Neural cell (in vitro differentiated cells): Measurements from ENCODE around the gene OPN1SW. TPM values are rescaled to one million over a fixed set of nuclear protein-coding genes. Genes with fewer than 3 reads are reported as not detected.

Experiments
- H2AFZ ChIP-seq: fragments of 200-600, 300-800 bp; sonication (generic), shearing (Covaris generic); 2 replicates; pipeline ENCODE4 v1.6.0; 2014; ENCODE audit warnings: low read depth, mild to moderate bottlenecking, antibody characterized with exemption, low read length, moderate library complexity
- H3F3A ChIP-seq: fragments of 200-600 bp; shearing (Covaris generic); 2 replicates; pipeline ENCODE4 v1.6.1; 2016; ENCODE audit warnings: mild to moderate bottlenecking, moderate library complexity, mixed read lengths, antibody characterized with exemption, low read length; ENCODE audit not compliant: insufficient read depth, poor library complexity, severe bottlenecking
- H3K27ac ChIP-seq: fragments of 200-600, 300-800 bp; sonication (generic), shearing (Covaris generic); 2 replicates; pipeline ENCODE4 v1.5.1; 2014; ENCODE audit warnings: mild to moderate bottlenecking, low read length, moderate library complexity
- H3K27me3 ChIP-seq: fragments of 300-800, 200-600 bp; sonication (generic), shearing (Covaris generic); 2 replicates; pipeline ENCODE4 v1.6.0; 2014; ENCODE audit warnings: mild to moderate bottlenecking, low read depth, low read length, moderate library complexity; ENCODE audit not compliant: insufficient read depth
- H3K36me3 ChIP-seq: fragments of 300-800, 200-600 bp; sonication (generic), shearing (Covaris generic); 2 replicates; pipeline ENCODE4 v1.5.1; 2014; ENCODE audit warnings: mild to moderate bottlenecking, antibody characterized with exemption, low read length, moderate library complexity; ENCODE audit not compliant: insufficient read depth
- H3K4me2 ChIP-seq: fragments of 300-800, 200-600 bp; sonication (generic), shearing (Covaris generic); 2 replicates; pipeline ENCODE4 v1.6.0; 2014; ENCODE audit warnings: mild to moderate bottlenecking, low read length
- H3K4me3 ChIP-seq: fragments of 300-800, 200-600 bp; sonication (generic), shearing (Covaris generic); 2 replicates; pipeline ENCODE4 v1.5.1; 2014; ENCODE audit warnings: mild to moderate bottlenecking, low read length, moderate library complexity
- H3K79me2 ChIP-seq: fragments of 200-600 bp; shearing (Covaris generic); replicated peaks from 2 replicates; pipeline ENCODE4 v1.6.0; 2014; ENCODE audit warnings: mild to moderate bottlenecking, low read length, moderate library complexity; ENCODE audit not compliant: insufficient read depth
- H3K9ac ChIP-seq: fragments of 300-800, 200-600 bp; sonication (generic), shearing (Covaris generic); 2 replicates; pipeline ENCODE4 v1.6.1; 2016; ENCODE audit warnings: mild to moderate bottlenecking, low read length, mixed read lengths
- H3K9me2 ChIP-seq: fragments of 200-600 bp; shearing (Covaris generic); 2 replicates; pipeline ENCODE4 v1.6.1; 2016; ENCODE audit warnings: mild to moderate bottlenecking, low read length, mixed read lengths; ENCODE audit not compliant: insufficient read depth
- H3K9me3 ChIP-seq: fragments of 200-600, 300-800 bp; sonication (generic), shearing (Covaris generic); 2 replicates; pipeline ENCODE4 v1.6.1; 2016; ENCODE audit warnings: mild to moderate bottlenecking, mixed run types, low read length, moderate library complexity, mixed read lengths
- H4K20me1 ChIP-seq: fragments of 200-600 bp; shearing (Covaris generic); 2 replicates; pipeline ENCODE4 v1.6.1; 2016; ENCODE audit warnings: mild to moderate bottlenecking, mixed run types; ENCODE audit not compliant: insufficient read depth
- CTCF ChIP-seq: fragments of 450-650 bp; IDR thresholded peaks from 2 replicates; pipeline ENCODE4 v1.5.1; 2014; ENCODE audit warnings: antibody characterized with exemption, mild to moderate bottlenecking, moderate library complexity; ENCODE audit not compliant: poor library complexity, severe bottlenecking
- EP300 ChIP-seq: fragments of 450-650 bp; conservative IDR thresholded peaks from 2 replicates; pipeline ENCODE4 v1.6.1; 2014; ENCODE audit warnings: antibody characterized with exemption, mild to moderate bottlenecking, moderate library complexity; ENCODE audit not compliant: poor library complexity, severe bottlenecking
- EZH2 ChIP-seq: fragments of 200-600, 300-800 bp; shearing (Covaris generic), sonication (generic); IDR thresholded peaks from 2 replicates; pipeline ENCODE4 v1.6.1; 2014; ENCODE audit warnings: antibody characterized with exemption, low read length, borderline replicate concordance, mild to moderate bottlenecking; ENCODE audit not compliant: insufficient read depth, poor library complexity, severe bottlenecking
- MXI1 ChIP-seq: fragments of 450-650 bp; conservative IDR thresholded peaks from 2 replicates; pipeline ENCODE4 v1.6.1; 2014; ENCODE audit warnings: antibody characterized with exemption, mild to moderate bottlenecking; ENCODE audit not compliant: poor library complexity, severe bottlenecking
- POLR2AphosphoS5 ChIP-seq: IDR thresholded peaks from 2 replicates; pipeline ENCODE4 v1.6.1; 2012
- RAD21 ChIP-seq: fragments of 450-650 bp; conservative IDR thresholded peaks from 2 replicates; pipeline ENCODE4 v1.6.1; 2014; ENCODE audit warnings: antibody characterized with exemption, mild to moderate bottlenecking, moderate library complexity
- SMC3 ChIP-seq: fragments of 450-650 bp; conservative IDR thresholded peaks from 2 replicates; pipeline ENCODE4 v1.6.1; 2014; ENCODE audit warnings: antibody characterized with exemption, mild to moderate bottlenecking, moderate library complexity; ENCODE audit not compliant: poor library complexity
- TAF1 ChIP-seq: IDR thresholded peaks from 2 replicates; pipeline ENCODE4 v1.6.1; 2012; ENCODE audit warnings: low read depth
- polyA plus RNA-seq: library from polyadenylated mRNA; depleted of rRNA; stranded (reverse); fragments of >200 nt; gene quantifications from 2 replicates; pipeline ENCODE4 v1.2.3, GENCODE V29; 2014
- TF ChIP-seq, protein P1 (sequence below): IDR thresholded peaks from 2 replicates; pipeline ENCODE4 v1.6.1; 2012; ENCODE audit warnings: borderline replicate concordance

The OPN1SW gene
- polyA plus RNA-seq, 1 donor from 2014 or later, result 1.2 TPM

GRCh38 chr7:128752251-128752650 lies 23.3 kb downstream of the OPN1SW start:
- Histone ChIP-seq H3K9me3 (no peaks in the 10 kb centered on the region), H3K9ac (no peak overlapping the region), H3K79me2 (peaks cover 8% of the 10 kb centered on the region), H3K27ac (no peak overlapping the region), H3K9me2 (no peaks in the 10 kb centered on the region), H3K4me2 (no peak overlapping the region), H3F3A (no peaks in the 10 kb centered on the region), H3K27me3 (no peaks in the 10 kb centered on the region), H3K4me3 (no peak overlapping the region), H4K20me1 (no peaks in the 10 kb centered on the region), H2AFZ (no peak overlapping the region), H3K36me3 (peaks cover 7% of the 10 kb centered on the region)
- TF ChIP-seq CTCF (no peak), RAD21 (no peak), MXI1 (no peak), TAF1 (no peak), EP300 (no peak), EZH2 (no peak), SMC3 (no peak), POLR2AphosphoS5 (no peak)
- TF ChIP-seq, protein P1, sequence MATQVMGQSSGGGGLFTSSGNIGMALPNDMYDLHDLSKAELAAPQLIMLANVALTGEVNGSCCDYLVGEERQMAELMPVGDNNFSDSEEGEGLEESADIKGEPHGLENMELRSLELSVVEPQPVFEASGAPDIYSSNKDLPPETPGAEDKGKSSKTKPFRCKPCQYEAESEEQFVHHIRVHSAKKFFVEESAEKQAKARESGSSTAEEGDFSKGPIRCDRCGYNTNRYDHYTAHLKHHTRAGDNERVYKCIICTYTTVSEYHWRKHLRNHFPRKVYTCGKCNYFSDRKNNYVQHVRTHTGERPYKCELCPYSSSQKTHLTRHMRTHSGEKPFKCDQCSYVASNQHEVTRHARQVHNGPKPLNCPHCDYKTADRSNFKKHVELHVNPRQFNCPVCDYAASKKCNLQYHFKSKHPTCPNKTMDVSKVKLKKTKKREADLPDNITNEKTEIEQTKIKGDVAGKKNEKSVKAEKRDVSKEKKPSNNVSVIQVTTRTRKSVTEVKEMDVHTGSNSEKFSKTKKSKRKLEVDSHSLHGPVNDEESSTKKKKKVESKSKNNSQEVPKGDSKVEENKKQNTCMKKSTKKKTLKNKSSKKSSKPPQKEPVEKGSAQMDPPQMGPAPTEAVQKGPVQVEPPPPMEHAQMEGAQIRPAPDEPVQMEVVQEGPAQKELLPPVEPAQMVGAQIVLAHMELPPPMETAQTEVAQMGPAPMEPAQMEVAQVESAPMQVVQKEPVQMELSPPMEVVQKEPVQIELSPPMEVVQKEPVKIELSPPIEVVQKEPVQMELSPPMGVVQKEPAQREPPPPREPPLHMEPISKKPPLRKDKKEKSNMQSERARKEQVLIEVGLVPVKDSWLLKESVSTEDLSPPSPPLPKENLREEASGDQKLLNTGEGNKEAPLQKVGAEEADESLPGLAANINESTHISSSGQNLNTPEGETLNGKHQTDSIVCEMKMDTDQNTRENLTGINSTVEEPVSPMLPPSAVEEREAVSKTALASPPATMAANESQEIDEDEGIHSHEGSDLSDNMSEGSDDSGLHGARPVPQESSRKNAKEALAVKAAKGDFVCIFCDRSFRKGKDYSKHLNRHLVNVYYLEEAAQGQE, result no peak

GRCh38 chr7:128747327-128748079 lies 28.1 kb downstream of the OPN1SW start:
- no peaks in the 10 kb centered on the region for H3K9me3 ChIP-seq
- no peak overlapping the region for H3K4me3 ChIP-seq
- no peaks in the 10 kb centered on the region for H3F3A ChIP-seq
- H3K9ac ChIP-seq, result no peak overlapping the region
- no peak overlapping the region for H2AFZ ChIP-seq
- no peaks in the 10 kb centered on the region for H3K27me3 ChIP-seq
- peaks cover 48% of the 10 kb centered on the region for H3K79me2 ChIP-seq
- H3K4me2 ChIP-seq, result no peak overlapping the region
- H3K36me3 ChIP-seq, result no peaks in the 10 kb centered on the region
- no peaks in the 10 kb centered on the region for H3K9me2 ChIP-seq
- TF ChIP-seq EP300, result no peak
- no peak for TF ChIP-seq TAF1
- no peak for TF ChIP-seq EZH2
- no peak for TF ChIP-seq MXI1
- TF ChIP-seq RAD21, result no peak
- no peak for TF ChIP-seq CTCF
- no peak for TF ChIP-seq SMC3
- TF ChIP-seq, protein P1, result no peak
- TF ChIP-seq POLR2AphosphoS5, result no peak
- H4K20me1 ChIP-seq, result no peaks in the 10 kb centered on the region
- H3K27ac ChIP-seq, result no peak overlapping the region
